ENCODE measurements around the gene SEMG1.

The SEMG1 gene

GRCh38 chr20:45223136-45223535, 16.3 kb downstream of the SEMG1 start:
- no peak for DNase-seq

GRCh38 chr20:45226287-45226686, 19.5 kb downstream of the SEMG1 start:
- DNase-seq: no peak

GRCh38 chr20:45229264-45230056, 22.6 kb downstream of the SEMG1 start:
- no peak for DNase-seq

DNA sequence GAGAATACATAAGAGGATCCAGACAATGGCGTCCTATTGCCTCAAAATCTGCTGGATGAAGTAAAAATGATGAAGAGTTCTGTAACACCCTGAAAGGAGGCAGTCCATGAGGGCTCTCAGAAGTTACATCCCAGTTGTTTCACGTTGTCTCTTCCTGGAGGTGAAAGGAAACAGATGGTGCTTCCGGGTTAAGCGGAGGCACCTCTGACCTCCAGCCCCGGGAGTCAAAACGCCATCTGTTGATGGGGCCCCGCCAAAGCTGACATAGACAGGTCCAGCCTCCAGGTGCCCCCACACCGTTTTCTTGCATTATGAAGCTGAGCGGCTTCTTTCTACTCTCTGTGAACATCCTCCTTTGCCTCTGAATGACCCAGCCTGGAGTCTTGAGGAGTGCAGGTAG, 23.8 kb downstream of the SEMG1 start:
- no peak for DNase-seq

GRCh38 chr20:45235995-45236394, 29.2 kb downstream of the SEMG1 start:
- DNase-seq: no peak

GRCh38 chr20:45238139-45238538, 31.3 kb downstream of the SEMG1 start:
- no peak for DNase-seq

DNA sequence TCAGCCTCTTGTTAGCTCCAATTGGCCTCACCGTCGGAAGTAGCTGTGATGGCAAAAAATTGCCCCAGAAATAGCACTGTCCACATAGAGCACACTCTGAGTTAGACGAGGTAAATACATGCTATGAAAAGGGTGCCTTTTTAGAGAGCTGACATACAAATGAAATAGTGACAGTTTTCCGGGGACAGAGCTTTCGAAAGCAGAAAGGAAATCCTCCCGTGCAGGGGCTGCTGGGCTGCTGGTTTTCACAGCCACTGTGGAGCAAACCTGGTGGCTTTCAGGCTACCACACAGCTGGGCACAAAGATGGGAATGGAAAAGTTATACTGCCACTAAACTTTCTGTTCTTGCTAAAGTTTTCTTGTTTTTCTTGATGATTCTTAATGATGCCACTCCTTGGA, 39.3 kb downstream of the SEMG1 start:
- no peak for DNase-seq

- DNase-seq: no peak
Observed at GRCh38 chr20:45247865-45248264, 41.0 kb downstream of the SEMG1 start.

- DNase-seq: no peak
Observed at GRCh38 chr20:45248609-45249008, 41.8 kb downstream of the SEMG1 start.

DNA sequence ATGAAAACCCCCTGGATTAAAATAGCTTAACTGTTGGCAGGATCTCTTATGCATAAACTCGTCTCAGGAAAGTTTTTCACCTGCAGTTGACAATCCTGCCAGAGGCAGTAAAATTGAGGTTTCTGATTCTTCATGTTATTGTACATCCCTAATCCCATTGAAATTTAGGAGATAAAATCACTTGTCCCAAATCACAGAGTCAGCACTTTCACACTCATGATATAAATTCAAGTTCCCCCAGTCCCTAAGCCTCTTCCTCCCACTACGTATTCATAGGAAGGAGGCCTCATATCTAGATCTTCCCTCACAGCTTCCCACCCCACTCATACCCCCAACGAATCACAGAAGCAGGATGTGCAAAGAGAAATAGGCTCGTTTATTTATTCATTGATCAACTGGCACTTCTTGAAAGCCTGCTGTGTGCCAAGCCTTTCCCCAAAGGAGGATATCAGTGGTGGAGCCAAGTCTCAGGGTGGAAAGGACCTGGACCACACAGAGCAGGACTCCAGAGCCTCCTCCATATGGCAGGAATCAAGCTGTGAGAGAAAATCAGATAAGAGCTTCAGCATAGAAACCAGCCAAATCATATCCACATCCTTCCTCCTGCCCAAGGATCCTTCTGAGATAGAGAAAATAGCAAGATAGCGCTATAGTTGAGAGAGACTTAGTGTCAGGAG, 45.2 kb downstream of the SEMG1 start:
- no peak for DNase-seq

- DNase-seq: no peak
Observed at GRCh38 chr20:45253261-45253660, 46.4 kb downstream of the SEMG1 start.

DNA sequence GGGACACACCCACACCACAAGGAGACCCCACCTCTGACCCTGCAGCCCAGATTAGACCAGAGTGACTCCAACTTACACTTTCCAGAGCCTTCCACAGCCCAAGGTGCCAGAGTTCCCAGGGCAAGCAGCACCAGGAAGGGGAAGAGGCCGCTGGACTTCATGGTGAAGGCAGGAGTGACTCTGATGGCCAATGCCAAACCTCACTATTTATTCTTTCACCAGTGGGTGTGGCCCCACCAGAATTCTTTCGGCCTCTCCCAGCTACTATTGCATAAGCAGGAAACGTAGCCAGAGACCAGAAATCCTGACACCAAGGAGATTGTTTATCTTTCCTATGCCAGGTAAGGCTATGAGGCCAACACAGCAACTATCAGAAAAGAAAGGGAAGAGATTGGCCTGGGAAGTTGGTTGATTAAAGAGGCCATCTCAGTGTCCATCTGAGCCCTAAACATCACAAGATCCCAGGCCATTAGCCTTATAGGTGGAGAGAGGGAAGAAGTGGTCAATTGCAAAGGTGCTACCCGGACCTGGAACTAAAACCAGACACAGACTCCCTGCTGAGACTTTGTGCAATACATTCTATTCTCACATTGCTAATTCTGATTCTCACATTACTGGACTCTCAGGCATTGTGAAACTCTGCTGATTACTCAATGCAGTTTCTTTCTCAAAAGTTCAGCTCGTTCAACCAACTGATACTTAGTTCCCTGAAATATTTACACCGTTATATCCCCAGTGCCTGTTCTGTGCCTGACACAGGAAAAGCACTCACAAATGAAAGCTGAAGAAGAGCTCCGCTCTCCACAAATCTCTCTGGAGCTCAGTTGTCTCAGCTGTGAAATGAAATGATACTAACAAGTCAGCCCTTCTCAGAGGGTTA, 47.8 kb downstream of the SEMG1 start, which contains the start of gene SLPI:
Gene SLPI, minus strand, starts transcription at position 182 of the 880 bp plus-strand sequence. Its CDS starts 21 bp downstream, at position 161.
- no peak for DNase-seq

- no peak for DNase-seq
Observed at GRCh38 chr20:45257161-45257560, 50.3 kb downstream of the SEMG1 start.

- no peak for DNase-seq
Observed at GRCh38 chr20:45257711-45258110, 50.9 kb downstream of the SEMG1 start.

DNA sequence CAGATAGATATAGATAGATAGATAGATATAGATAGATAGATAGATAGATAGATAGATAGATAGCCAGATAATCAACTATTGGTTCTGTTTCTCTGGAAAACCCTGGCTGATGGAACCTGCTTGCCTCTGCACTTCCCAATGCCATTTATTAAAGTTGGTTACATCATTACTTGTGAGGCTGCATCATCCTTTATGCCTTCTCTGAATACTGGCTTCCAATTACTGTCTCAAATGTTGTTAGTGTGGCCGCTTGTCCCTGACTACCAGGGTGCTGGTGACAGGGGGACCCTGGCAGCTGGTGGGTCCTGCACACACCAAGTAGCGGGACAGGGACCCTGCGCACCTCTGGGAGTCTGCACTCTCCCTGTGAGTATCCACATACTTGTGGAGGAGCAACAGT, 51.4 kb downstream of the SEMG1 start:
- DNase-seq: no peak

DNA sequence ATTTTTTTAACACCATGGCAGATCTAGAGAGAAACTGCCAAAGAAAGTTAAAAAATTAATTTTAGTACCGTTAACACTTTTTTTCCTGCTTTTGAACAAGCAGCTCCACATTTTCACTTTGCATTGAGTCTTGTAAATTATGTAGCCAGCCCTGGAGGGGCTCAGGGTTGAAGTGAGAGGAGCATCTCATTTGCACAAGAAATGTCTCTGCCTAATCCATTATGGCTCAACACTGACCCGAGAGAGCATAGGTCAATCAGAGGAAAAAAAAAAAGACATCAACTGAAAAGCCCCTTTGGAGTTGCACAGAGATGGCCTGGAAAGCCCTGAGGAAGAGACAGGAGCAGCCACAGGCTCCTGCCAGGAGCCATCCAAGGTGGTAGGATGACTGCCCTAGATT, 51.8 kb downstream of the SEMG1 start:
- no peak for DNase-seq
